Astrocyte (in vitro differentiated cells and primary cell): ENCODE measurements around the gene HPSE. TPM values are rescaled to one million over a fixed set of nuclear protein-coding genes. Genes with fewer than 3 reads are reported as not detected.

Experiments
- DNase-seq: peaks from one replicate; pipeline ENCODE4 v3.0.0-alpha.2; 2010; ENCODE audit warnings: low read depth
- FAIRE-seq: peaks from 2 replicates; lab custom pipeline; 2011; peaks lifted over from hg19 to GRCh38; lab: Jason Lieb, UNC
- H2AFZ ChIP-seq: 2 replicates; pipeline ENCODE4 v1.6.0; 2012; ENCODE audit warnings: low read depth, low read length, inconsistent platforms
- H3K27ac ChIP-seq: 2 replicates; pipeline ENCODE4 v1.5.1; 2011; ENCODE audit warnings: low read depth, low read length, inconsistent platforms
- H3K27me3 ChIP-seq: 2 replicates; pipeline ENCODE4 v1.6.0; 2011; ENCODE audit warnings: low read length, inconsistent platforms; ENCODE audit not compliant: insufficient read depth
- H3K36me3 ChIP-seq: 2 replicates; pipeline ENCODE4 v1.5.1; 2011; ENCODE audit warnings: low read length, inconsistent platforms; ENCODE audit not compliant: insufficient read depth
- H3K4me1 ChIP-seq: 2 replicates; pipeline ENCODE4 v1.5.1; 2011; ENCODE audit warnings: low read length, inconsistent platforms; ENCODE audit not compliant: insufficient read depth
- H3K4me2 ChIP-seq: 2 replicates; pipeline ENCODE4 v1.6.0; 2012; ENCODE audit warnings: low read length, inconsistent platforms
- H3K4me3 ChIP-seq: 2 replicates; pipeline ENCODE4 v1.5.1; 2011; ENCODE audit warnings: low read depth, mild to moderate bottlenecking, low read length, inconsistent platforms; ENCODE audit not compliant: insufficient read depth
- H3K79me2 ChIP-seq: 2 replicates; pipeline ENCODE4 v1.6.0; 2012; ENCODE audit warnings: mild to moderate bottlenecking, low read length, inconsistent platforms; ENCODE audit not compliant: insufficient read depth
- H3K9ac ChIP-seq: 2 replicates; pipeline ENCODE4 v1.6.0; 2012; ENCODE audit warnings: mild to moderate bottlenecking, low read length, inconsistent platforms
- H3K9me3 ChIP-seq: 2 replicates; pipeline ENCODE4 v1.5.1; 2012; ENCODE audit warnings: low read depth, mild to moderate bottlenecking, low read length, inconsistent platforms; ENCODE audit not compliant: insufficient read depth
- H4K20me1 ChIP-seq: 2 replicates; pipeline ENCODE4 v1.6.0; 2012; ENCODE audit warnings: low read length, inconsistent platforms; ENCODE audit not compliant: insufficient read depth
- H3K27ac Mint-ChIP-seq: one replicate; pipeline ENCODE4 v1.8.0; 2021; ENCODE audit warnings: mild to moderate bottlenecking, mixed read lengths; ENCODE audit not compliant: unreplicated experiment
- H3K27me3 Mint-ChIP-seq: one replicate; pipeline ENCODE4 v1.8.0; 2021; ENCODE audit warnings: low read depth, mixed read lengths; ENCODE audit not compliant: unreplicated experiment
- H3K36me3 Mint-ChIP-seq: one replicate; pipeline ENCODE4 v1.8.0; 2021; ENCODE audit warnings: low read depth, mixed read lengths; ENCODE audit not compliant: unreplicated experiment
- H3K4me1 Mint-ChIP-seq: one replicate; pipeline ENCODE4 v1.8.0; 2021; ENCODE audit warnings: low read depth, mixed read lengths; ENCODE audit not compliant: unreplicated experiment
- H3K4me3 Mint-ChIP-seq: one replicate; pipeline ENCODE4 v1.8.0; 2021; ENCODE audit warnings: mild to moderate bottlenecking, moderate library complexity, mixed read lengths; ENCODE audit not compliant: unreplicated experiment
- H3K9me3 Mint-ChIP-seq: one replicate; pipeline ENCODE4 v1.8.0; 2021; ENCODE audit warnings: mild to moderate bottlenecking, mixed read lengths; ENCODE audit not compliant: unreplicated experiment
- EZH2 ChIP-seq: IDR thresholded peaks from 2 replicates; pipeline ENCODE4 v1.6.1; 2012; ENCODE audit warnings: mild to moderate bottlenecking, low read length, inconsistent platforms; ENCODE audit not compliant: insufficient read depth
- total RNA-seq: library from RNA; stranded (reverse); gene quantifications from 2 replicates; pipeline ENCODE4 v1.2.1, GENCODE V29; 2021
- TF ChIP-seq, protein P1 (sequence below): IDR thresholded peaks from 2 replicates; pipeline ENCODE4 v1.5.1; 2011; ENCODE audit warnings: low read depth, mild to moderate bottlenecking, inconsistent platforms, low read length, moderate library complexity; ENCODE audit not compliant: insufficient read depth

HPSE gene
- total RNA-seq, 1 donor from 2014 or later: 0.75 TPM

DNA sequence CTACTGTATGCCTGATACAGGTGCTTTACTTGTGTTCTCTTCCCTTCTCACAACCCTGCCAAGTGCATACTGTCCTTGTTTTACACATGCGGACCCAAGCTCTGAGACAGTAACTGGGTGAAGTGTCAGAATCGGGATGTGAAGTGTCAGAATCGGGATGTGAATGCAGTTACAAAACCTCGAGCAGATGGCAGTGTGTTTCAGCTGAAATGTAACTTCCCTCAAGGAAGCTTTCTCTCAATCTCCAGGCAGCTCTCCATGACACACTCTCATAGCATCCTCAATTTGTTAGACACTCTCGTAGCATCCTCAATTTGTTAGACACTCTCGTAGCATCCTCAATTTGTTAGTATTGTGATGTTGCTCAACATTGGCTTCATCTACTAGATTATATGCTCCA, 1.1 kb upstream of the HPSE start:
- Histone ChIP-seq H3K79me2 (no peaks in the 10 kb centered on the region), H2AFZ (no peak overlapping the region), H3K27ac (no peak overlapping the region), H3K4me2 (no peak overlapping the region), H3K27me3 (peaks cover 23% of the 10 kb centered on the region), H3K9ac (no peak overlapping the region), H3K36me3 (no peaks in the 10 kb centered on the region), H3K4me1 (peaks cover 4% of the 10 kb centered on the region), H4K20me1 (no peaks in the 10 kb centered on the region), H3K9me3 (no peaks in the 10 kb centered on the region), H3K4me3 (peak overlapping the region; percentile 63)
- Mint-ChIP-seq H3K9me3 (no peaks in the 10 kb centered on the region), H3K4me1 (no peaks in the 10 kb centered on the region), H3K36me3 (no peaks in the 10 kb centered on the region), H3K4me3 (peak overlapping the region; percentile 76), H3K27ac (no peak overlapping the region), H3K27me3 (peaks cover 41% of the 10 kb centered on the region)
- no peak for DNase-seq
- TF ChIP-seq EZH2: no peak
- TF ChIP-seq, protein P1, sequence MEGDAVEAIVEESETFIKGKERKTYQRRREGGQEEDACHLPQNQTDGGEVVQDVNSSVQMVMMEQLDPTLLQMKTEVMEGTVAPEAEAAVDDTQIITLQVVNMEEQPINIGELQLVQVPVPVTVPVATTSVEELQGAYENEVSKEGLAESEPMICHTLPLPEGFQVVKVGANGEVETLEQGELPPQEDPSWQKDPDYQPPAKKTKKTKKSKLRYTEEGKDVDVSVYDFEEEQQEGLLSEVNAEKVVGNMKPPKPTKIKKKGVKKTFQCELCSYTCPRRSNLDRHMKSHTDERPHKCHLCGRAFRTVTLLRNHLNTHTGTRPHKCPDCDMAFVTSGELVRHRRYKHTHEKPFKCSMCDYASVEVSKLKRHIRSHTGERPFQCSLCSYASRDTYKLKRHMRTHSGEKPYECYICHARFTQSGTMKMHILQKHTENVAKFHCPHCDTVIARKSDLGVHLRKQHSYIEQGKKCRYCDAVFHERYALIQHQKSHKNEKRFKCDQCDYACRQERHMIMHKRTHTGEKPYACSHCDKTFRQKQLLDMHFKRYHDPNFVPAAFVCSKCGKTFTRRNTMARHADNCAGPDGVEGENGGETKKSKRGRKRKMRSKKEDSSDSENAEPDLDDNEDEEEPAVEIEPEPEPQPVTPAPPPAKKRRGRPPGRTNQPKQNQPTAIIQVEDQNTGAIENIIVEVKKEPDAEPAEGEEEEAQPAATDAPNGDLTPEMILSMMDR: no peak
- FAIRE-seq: no peak

DNA sequence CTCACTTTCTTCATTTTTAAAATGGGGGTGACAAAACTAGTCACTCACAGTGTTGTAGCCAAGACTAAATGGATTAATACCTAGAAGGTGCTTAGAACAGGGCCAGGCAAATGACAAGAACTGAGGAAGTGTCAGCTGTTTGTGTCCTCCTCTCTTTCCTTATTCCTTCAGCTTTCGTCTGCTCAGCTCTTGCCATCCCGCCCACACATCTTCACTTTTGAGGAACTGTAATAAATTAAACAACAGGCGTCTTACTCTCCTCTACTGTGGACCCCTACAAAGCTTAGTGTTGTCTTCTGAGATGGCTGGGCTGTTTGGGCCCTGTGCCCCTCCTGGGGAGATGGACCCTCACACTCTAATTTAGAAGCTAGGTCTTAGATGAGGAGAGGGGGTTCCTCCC, 2.7 kb downstream of the HPSE start:
- Histone ChIP-seq H3K36me3 (no peaks in the 10 kb centered on the region), H3K4me3 (no peak overlapping the region), H3K79me2 (no peaks in the 10 kb centered on the region), H4K20me1 (no peaks in the 10 kb centered on the region), H3K4me2 (no peak overlapping the region), H3K9me3 (no peaks in the 10 kb centered on the region), H3K27me3 (peaks cover 27% of the 10 kb centered on the region), H3K27ac (no peak overlapping the region), H3K9ac (no peak overlapping the region), H3K4me1 (peaks cover 4% of the 10 kb centered on the region), H2AFZ (no peak overlapping the region)
- no peak overlapping the region for H3K4me3 Mint-ChIP-seq
- peaks cover 44% of the 10 kb centered on the region for H3K27me3 Mint-ChIP-seq
- DNase-seq: no peak
- no peak overlapping the region for H3K27ac Mint-ChIP-seq
- no peak for FAIRE-seq
- no peaks in the 10 kb centered on the region for H3K9me3 Mint-ChIP-seq
- no peaks in the 10 kb centered on the region for H3K36me3 Mint-ChIP-seq
- no peak for TF ChIP-seq EZH2
- TF ChIP-seq, protein P1: no peak
- H3K4me1 Mint-ChIP-seq: no peaks in the 10 kb centered on the region

DNA sequence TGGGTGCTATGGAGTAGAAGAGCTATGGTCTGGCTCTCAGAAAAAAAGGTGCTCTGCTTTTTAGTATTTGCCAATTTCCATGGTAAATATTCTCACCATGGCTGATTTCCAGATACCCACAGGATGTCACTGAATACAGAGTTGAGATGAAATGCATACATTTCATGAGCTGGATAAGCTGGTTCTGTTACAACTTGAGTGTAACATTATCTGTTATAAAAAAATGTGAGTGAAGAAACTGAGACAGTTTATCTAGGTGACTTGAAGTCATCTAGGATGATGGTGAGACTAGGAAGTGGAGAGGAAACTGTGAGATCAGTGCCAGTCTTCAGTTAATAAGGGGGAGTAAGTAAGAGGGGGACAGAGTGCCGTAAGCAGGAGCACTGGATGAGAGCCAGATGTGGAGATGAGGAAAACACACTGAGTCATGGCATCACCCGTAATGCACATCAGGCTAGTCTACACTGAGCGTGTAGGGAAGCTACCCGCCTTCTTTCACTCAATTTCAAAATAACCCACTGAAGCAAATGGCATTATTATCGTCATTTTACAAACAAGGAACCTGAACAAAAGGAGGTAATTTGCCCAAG, 5.0 kb downstream of the HPSE start:
- no peaks in the 10 kb centered on the region for H3K36me3 ChIP-seq
- no peak for DNase-seq
- no peak overlapping the region for H3K4me2 ChIP-seq
- no peak overlapping the region for H2AFZ ChIP-seq
- Mint-ChIP-seq H3K4me1 (no peaks in the 10 kb centered on the region), H3K36me3 (no peaks in the 10 kb centered on the region), H3K27me3 (peaks cover 32% of the 10 kb centered on the region), H3K27ac (no peak overlapping the region), H3K9me3 (no peaks in the 10 kb centered on the region), H3K4me3 (no peak overlapping the region)
- no peaks in the 10 kb centered on the region for H3K9me3 ChIP-seq
- TF ChIP-seq, protein P1: no peak
- no peak for TF ChIP-seq EZH2
- peaks cover 20% of the 10 kb centered on the region for H3K27me3 ChIP-seq
- H3K4me3 ChIP-seq: no peak overlapping the region
- H3K9ac ChIP-seq: no peak overlapping the region
- H3K4me1 ChIP-seq: peaks cover 4% of the 10 kb centered on the region
- H4K20me1 ChIP-seq: no peaks in the 10 kb centered on the region
- FAIRE-seq: no peak
- no peak overlapping the region for H3K27ac ChIP-seq
- no peaks in the 10 kb centered on the region for H3K79me2 ChIP-seq
